H9 (cell line): ENCODE results near the gene MRPL36. TPM values are rescaled to one million over a fixed set of nuclear protein-coding genes. Genes with fewer than 3 reads are reported as not detected.

ENCODE experiments used
- DNase-seq: peaks from one replicate; pipeline ENCODE4 v3.0.0-alpha.2; 2017
- H2AFZ ChIP-seq: one replicate; pipeline ENCODE4 v1.6.1; 2013; ENCODE audit warnings: mild to moderate bottlenecking, low read length, control low read depth, moderate library complexity
- H2AK5ac ChIP-seq: 2 replicates; pipeline ENCODE4 v1.6.1; 2013; ENCODE audit warnings: low read length, control low read depth, mixed read lengths; ENCODE audit not compliant: insufficient read length
- H2BK120ac ChIP-seq: one replicate; pipeline ENCODE4 v1.6.1; 2013; ENCODE audit warnings: low read depth, mild to moderate bottlenecking, low read length, control low read depth, inconsistent platforms; ENCODE audit not compliant: poor library complexity, severe bottlenecking
- H2BK12ac ChIP-seq: 2 replicates; pipeline ENCODE4 v1.6.1; 2013; ENCODE audit warnings: low read length, control low read depth, mixed read lengths, low read depth; ENCODE audit not compliant: insufficient read length
- H2BK15ac ChIP-seq: 2 replicates; pipeline ENCODE4 v1.6.1; 2013; ENCODE audit warnings: low read depth, low read length, control low read depth
- H2BK20ac ChIP-seq: one replicate; pipeline ENCODE4 v1.6.1; 2013; ENCODE audit warnings: low read depth, mild to moderate bottlenecking, low read length, control low read depth, inconsistent platforms; ENCODE audit not compliant: poor library complexity, severe bottlenecking
- H2BK5ac ChIP-seq: 2 replicates; pipeline ENCODE4 v1.6.1; 2013; ENCODE audit warnings: low read length, control low read depth, mixed read lengths; ENCODE audit not compliant: insufficient read length
- H3K14ac ChIP-seq: 2 replicates; pipeline ENCODE4 v1.6.1; 2013; ENCODE audit warnings: low read length, control low read depth; ENCODE audit not compliant: insufficient read depth
- H3K18ac ChIP-seq: 2 replicates; pipeline ENCODE4 v1.6.1; 2013; ENCODE audit warnings: low read depth, mild to moderate bottlenecking, mixed read lengths, low read length, control low read depth; ENCODE audit not compliant: insufficient read length
- H3K23ac ChIP-seq: 2 replicates; pipeline ENCODE4 v1.6.1; 2013; ENCODE audit warnings: low read length, control low read depth, mixed read lengths, low read depth; ENCODE audit not compliant: insufficient read length
- H3K23me2 ChIP-seq: 2 replicates; pipeline ENCODE4 v1.6.1; 2013; ENCODE audit warnings: low read depth, mild to moderate bottlenecking, mixed read lengths, low read length, control low read depth; ENCODE audit not compliant: insufficient read length, poor library complexity, severe bottlenecking
- H3K27ac ChIP-seq: 2 replicates; pipeline ENCODE4 v1.5.1; 2013; ENCODE audit warnings: low read length, control low read depth, mixed read lengths, low read depth; ENCODE audit not compliant: insufficient read length
- H3K27me3 ChIP-seq: 2 replicates; pipeline ENCODE4 v1.6.1; 2013; ENCODE audit warnings: low read length, control low read depth, inconsistent platforms; ENCODE audit not compliant: insufficient read depth
- H3K4ac ChIP-seq: 2 replicates; pipeline ENCODE4 v1.6.1; 2013; ENCODE audit warnings: low read depth, mild to moderate bottlenecking, control low read depth, inconsistent platforms, low read length, moderate library complexity
- H3K4me1 ChIP-seq: 2 replicates; pipeline ENCODE4 v1.6.1; 2013; ENCODE audit warnings: low read length, control low read depth, inconsistent platforms; ENCODE audit not compliant: insufficient read depth
- H3K4me2 ChIP-seq: 2 replicates; pipeline ENCODE4 v1.6.1; 2013; ENCODE audit warnings: low read length, control low read depth, mixed read lengths; ENCODE audit not compliant: insufficient read length, insufficient read depth
- H3K56ac ChIP-seq: 2 replicates; pipeline ENCODE4 v1.6.1; 2013; ENCODE audit warnings: low read depth, mild to moderate bottlenecking, mixed read lengths, low read length, control low read depth; ENCODE audit not compliant: insufficient read length
- H3K79me1 ChIP-seq: 2 replicates; pipeline ENCODE4 v1.6.1; 2013; ENCODE audit warnings: low read depth, mild to moderate bottlenecking, moderate library complexity, low read length, control low read depth, inconsistent platforms; ENCODE audit not compliant: insufficient read depth, poor library complexity, severe bottlenecking
- H3K79me2 ChIP-seq: 2 replicates; pipeline ENCODE4 v1.6.1; 2013; ENCODE audit warnings: low read length, control low read depth, inconsistent platforms; ENCODE audit not compliant: insufficient read depth
- H3K9ac ChIP-seq: 2 replicates; pipeline ENCODE4 v1.6.1; 2013; ENCODE audit warnings: low read length, control low read depth, mixed read lengths; ENCODE audit not compliant: insufficient read length; ENCODE audit errors: extremely low read depth
- H3K9me3 ChIP-seq: one replicate; pipeline ENCODE4 v1.6.1; 2013; ENCODE audit warnings: low read depth, low read length, inconsistent platforms; ENCODE audit not compliant: control insufficient read depth
- H3T11ph ChIP-seq: one replicate; pipeline ENCODE4 v1.6.1; 2013; ENCODE audit warnings: mild to moderate bottlenecking, low read length, control low read depth, inconsistent platforms
- H4K20me1 ChIP-seq: one replicate; pipeline ENCODE4 v1.6.1; 2013; ENCODE audit not compliant: control insufficient read depth, insufficient read length, insufficient read depth
- H4K5ac ChIP-seq: 2 replicates; pipeline ENCODE4 v1.6.1; 2013; ENCODE audit warnings: low read depth, mild to moderate bottlenecking, mixed read lengths, low read length, control low read depth; ENCODE audit not compliant: insufficient read length
- H4K8ac ChIP-seq: replicated peaks from 2 replicates; pipeline ENCODE4 v1.6.1; 2013; ENCODE audit warnings: low read length, control low read depth, mixed read lengths, low read depth; ENCODE audit not compliant: insufficient read length
- H4K91ac ChIP-seq: 2 replicates; pipeline ENCODE4 v1.6.1; 2013; ENCODE audit warnings: low read depth, mild to moderate bottlenecking, moderate library complexity, mixed read lengths, low read length, control low read depth; ENCODE audit not compliant: insufficient read length
- H3K27ac Mint-ChIP-seq, 3 experiments: 2 replicates in 2 of 3; 3 replicates in 1 of 3; pipeline ENCODE4 v1.8.0; 2020 to 2021; ENCODE audit warnings: mixed read lengths in 3 of 3, mild to moderate bottlenecking in 1 of 3, moderate library complexity in 1 of 3
- H3K27me3 Mint-ChIP-seq: 2 replicates; pipeline ENCODE4 v1.8.0; 2021; ENCODE audit warnings: low read depth, mild to moderate bottlenecking, moderate library complexity, mixed read lengths
- H3K36me3 Mint-ChIP-seq, 3 experiments: 2 replicates in 2 of 3; 3 replicates in 1 of 3; pipeline ENCODE4 v1.8.0; 2020 to 2021; ENCODE audit warnings: low read depth in 3 of 3, mixed read lengths in 3 of 3; ENCODE audit not compliant: insufficient read depth in 1 of 3
- H3K4me1 Mint-ChIP-seq, 2 experiments: 2 replicates each; pipeline ENCODE4 v1.8.0; 2020; ENCODE audit warnings: mixed read lengths in 2 of 2
- H3K4me3 Mint-ChIP-seq, 2 experiments: 2 replicates in 1 of 2; 3 replicates in 1 of 2; pipeline ENCODE4 v1.8.0; 2020 to 2021; ENCODE audit warnings: mild to moderate bottlenecking in 2 of 2, mixed read lengths in 2 of 2, moderate library complexity in 1 of 2
- H3K9me3 Mint-ChIP-seq, 2 experiments: 2 replicates in 1 of 2; 3 replicates in 1 of 2; pipeline ENCODE4 v1.8.0; 2020; ENCODE audit warnings: mild to moderate bottlenecking in 2 of 2, mixed read lengths in 2 of 2, moderate library complexity in 1 of 2
- WGBS: extraction: QIAGEN DNeasy Blood & Tissue Kit; methylation state at CpG from one replicate; pipeline ENCODE4 v1.1.7; 2013; ENCODE audit warnings: missing lambda C conversion rate, low lambda C conversion rate, mixed read lengths; ENCODE audit not compliant: insufficient read length; ENCODE audit errors: extremely low coverage; 5-methylcytosine and 5-hydroxymethylcytosine counted together
- total RNA-seq: library from RNA; stranded (reverse); gene quantifications from 2 replicates; pipeline ENCODE4 v1.2.1, GENCODE V29; 2021
- TF ChIP-seq, protein P1 (sequence below): fragments of 200-600 bp; sonication (generic); conservative IDR thresholded peaks from 3 replicates; pipeline ENCODE4 v1.8.0; 2021; ENCODE audit warnings: antibody characterized with exemption, mild to moderate bottlenecking

Gene MRPL36
- total RNA-seq, 1 experiment from 2014 or later: 67.3 TPM

DNA sequence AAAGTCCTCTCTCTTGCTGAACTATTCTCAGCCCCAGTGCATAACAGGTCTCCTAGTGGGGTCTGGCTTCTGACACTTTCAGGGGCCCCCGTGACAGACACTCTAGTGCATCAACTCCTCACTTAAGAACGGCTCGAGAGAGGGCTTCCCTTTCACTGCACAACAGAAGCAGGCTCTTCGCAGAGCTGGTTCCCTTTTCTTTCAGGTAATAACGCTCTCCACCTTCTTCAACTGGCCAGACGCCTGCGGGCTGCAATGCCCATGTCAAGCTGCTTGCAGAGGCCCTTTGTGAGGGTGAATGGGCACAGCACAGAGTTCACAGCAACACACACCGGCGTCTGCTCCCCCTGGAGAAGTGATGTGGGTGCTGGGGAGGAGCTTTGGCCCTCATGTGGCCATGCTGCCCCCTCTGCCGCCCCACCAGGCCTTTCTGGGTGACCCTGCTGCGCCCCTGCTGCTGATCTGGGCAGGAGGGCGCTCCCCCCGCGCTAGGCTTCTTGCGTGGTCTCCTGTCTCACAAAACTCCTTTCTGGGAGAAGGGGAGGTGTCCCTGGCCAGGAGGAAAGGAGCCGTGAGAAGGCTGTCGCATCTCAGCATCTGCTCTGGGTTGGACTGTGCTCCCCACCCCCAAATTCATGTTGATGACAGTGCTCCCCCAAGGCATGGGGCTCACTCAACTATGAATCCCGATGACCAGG lies 2.4 kb downstream of the MRPL36 start:
- Histone ChIP-seq H3K79me2 (peaks cover 3% of the 10 kb centered on the region; the same call in 1 of the 2 replicates), H2BK120ac (no peak overlapping the region), H4K8ac (no peak overlapping the region), H3K79me1 (peaks cover 6% of the 10 kb centered on the region), H3K27me3 (no peaks in the 10 kb centered on the region), H3K4me1 (no peaks in the 10 kb centered on the region), H3K9me3 (no peaks in the 10 kb centered on the region), H2AK5ac (no peak overlapping the region), H4K20me1 (no peaks in the 10 kb centered on the region), H3T11ph (no peak overlapping the region), H3K18ac (no peak overlapping the region), H2AFZ (no peak overlapping the region), H2BK5ac (no peak overlapping the region), H2BK12ac (no peak overlapping the region), H3K23ac (no peak overlapping the region), H4K91ac (no peak overlapping the region), H2BK15ac (no peak overlapping the region), H4K5ac (no peak overlapping the region), H3K9ac (no peak overlapping the region), H3K14ac (no peak overlapping the region), H3K27ac (no peak overlapping the region), H3K56ac (no peak overlapping the region), H3K4me2 (no peak overlapping the region), H3K23me2 (peaks cover 14% of the 10 kb centered on the region), H2BK20ac (no peak overlapping the region), H3K4ac (no peak overlapping the region)
- peaks cover 14 to 29% (median 29%) of the 10 kb centered on the region in 3 experiments for H3K36me3 Mint-ChIP-seq
- peaks cover 0 to 3% of the 10 kb centered on the region in 2 experiments; a peak in 1 of 5 replicates for H3K9me3 Mint-ChIP-seq
- peak overlapping the region; percentile 39 to 63; a peak in 2 of 5 replicates for H3K4me3 Mint-ChIP-seq
- no peak for DNase-seq
- WGBS: no CpG with 5 or more reads among the region's 18 CpGs
- TF ChIP-seq, protein P1, sequence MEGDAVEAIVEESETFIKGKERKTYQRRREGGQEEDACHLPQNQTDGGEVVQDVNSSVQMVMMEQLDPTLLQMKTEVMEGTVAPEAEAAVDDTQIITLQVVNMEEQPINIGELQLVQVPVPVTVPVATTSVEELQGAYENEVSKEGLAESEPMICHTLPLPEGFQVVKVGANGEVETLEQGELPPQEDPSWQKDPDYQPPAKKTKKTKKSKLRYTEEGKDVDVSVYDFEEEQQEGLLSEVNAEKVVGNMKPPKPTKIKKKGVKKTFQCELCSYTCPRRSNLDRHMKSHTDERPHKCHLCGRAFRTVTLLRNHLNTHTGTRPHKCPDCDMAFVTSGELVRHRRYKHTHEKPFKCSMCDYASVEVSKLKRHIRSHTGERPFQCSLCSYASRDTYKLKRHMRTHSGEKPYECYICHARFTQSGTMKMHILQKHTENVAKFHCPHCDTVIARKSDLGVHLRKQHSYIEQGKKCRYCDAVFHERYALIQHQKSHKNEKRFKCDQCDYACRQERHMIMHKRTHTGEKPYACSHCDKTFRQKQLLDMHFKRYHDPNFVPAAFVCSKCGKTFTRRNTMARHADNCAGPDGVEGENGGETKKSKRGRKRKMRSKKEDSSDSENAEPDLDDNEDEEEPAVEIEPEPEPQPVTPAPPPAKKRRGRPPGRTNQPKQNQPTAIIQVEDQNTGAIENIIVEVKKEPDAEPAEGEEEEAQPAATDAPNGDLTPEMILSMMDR: no peak
- H3K27ac Mint-ChIP-seq: no peak overlapping the region
- no peaks in the 10 kb centered on the region for H3K27me3 Mint-ChIP-seq
- peaks cover 15 to 18% of the 10 kb centered on the region in 2 experiments for H3K4me1 Mint-ChIP-seq
